WTC11 (cell line): ENCODE results near the gene ZDHHC14.

ENCODE experiments used
- CREB1 ChIP-seq: sonication (generic); formaldehyde crosslinking; IDR thresholded peaks from 2 replicates; pipeline ENCODE4 v1.8.0; 2023; ENCODE audit warnings: mild to moderate bottlenecking, missing genetic modification reagents
- ELF4 ChIP-seq: sonication (generic); formaldehyde crosslinking; IDR thresholded peaks from 2 replicates; pipeline ENCODE4 v1.8.1; 2022; ENCODE audit warnings: low read depth, mild to moderate bottlenecking, moderate library complexity, missing genetic modification reagents
- GABPB1 ChIP-seq: sonication (generic); formaldehyde crosslinking; IDR thresholded peaks from 2 replicates; pipeline ENCODE4 v1.8.1; 2023; ENCODE audit warnings: mild to moderate bottlenecking, missing genetic modification reagents
- RELA ChIP-seq: sonication (generic); formaldehyde crosslinking; IDR thresholded peaks from 2 replicates; pipeline ENCODE4 v1.8.1; 2022; ENCODE audit warnings: missing genetic modification reagents, mild to moderate bottlenecking, borderline replicate concordance
- SP1 ChIP-seq: sonication (generic); formaldehyde crosslinking; conservative IDR thresholded peaks from 2 replicates; pipeline ENCODE4 v1.8.1; 2022; ENCODE audit warnings: missing genetic modification reagents
- TF ChIP-seq, protein P1 (sequence below): fragments of 200-600 bp; IDR thresholded peaks from 2 replicates; pipeline ENCODE4 v1.8.0; 2022; ENCODE audit warnings: antibody characterized with exemption
- TF ChIP-seq, protein P2 (sequence below): fragments of 250-450 bp; sonication (Bioruptor Pico); IDR thresholded peaks from 2 replicates; pipeline ENCODE4 v1.9.0; 2021; ENCODE audit warnings: mild to moderate bottlenecking
- TF ChIP-seq, protein P3 (sequence below): sonication (generic); formaldehyde crosslinking; IDR thresholded peaks from 2 replicates; pipeline ENCODE4 v1.8.1; 2023; ENCODE audit warnings: mild to moderate bottlenecking, missing genetic modification reagents, moderate library complexity

DNA sequence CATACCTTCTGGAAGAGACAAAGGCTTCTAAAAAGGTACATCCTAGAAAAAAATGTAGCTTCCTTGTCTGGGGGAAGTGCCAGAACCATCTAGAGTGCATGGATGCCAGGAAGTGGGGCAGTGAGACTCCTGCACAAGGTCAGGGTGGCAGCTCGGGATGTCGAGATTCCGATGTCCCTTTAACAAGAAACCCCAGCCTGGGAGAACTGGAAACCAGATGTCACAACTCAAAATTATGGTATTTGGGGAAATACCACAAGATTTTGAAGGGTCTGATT, 168.4 kb downstream of the ZDHHC14 start:
- TF ChIP-seq, protein P1, sequence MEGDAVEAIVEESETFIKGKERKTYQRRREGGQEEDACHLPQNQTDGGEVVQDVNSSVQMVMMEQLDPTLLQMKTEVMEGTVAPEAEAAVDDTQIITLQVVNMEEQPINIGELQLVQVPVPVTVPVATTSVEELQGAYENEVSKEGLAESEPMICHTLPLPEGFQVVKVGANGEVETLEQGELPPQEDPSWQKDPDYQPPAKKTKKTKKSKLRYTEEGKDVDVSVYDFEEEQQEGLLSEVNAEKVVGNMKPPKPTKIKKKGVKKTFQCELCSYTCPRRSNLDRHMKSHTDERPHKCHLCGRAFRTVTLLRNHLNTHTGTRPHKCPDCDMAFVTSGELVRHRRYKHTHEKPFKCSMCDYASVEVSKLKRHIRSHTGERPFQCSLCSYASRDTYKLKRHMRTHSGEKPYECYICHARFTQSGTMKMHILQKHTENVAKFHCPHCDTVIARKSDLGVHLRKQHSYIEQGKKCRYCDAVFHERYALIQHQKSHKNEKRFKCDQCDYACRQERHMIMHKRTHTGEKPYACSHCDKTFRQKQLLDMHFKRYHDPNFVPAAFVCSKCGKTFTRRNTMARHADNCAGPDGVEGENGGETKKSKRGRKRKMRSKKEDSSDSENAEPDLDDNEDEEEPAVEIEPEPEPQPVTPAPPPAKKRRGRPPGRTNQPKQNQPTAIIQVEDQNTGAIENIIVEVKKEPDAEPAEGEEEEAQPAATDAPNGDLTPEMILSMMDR: no peak
- TF ChIP-seq ELF4 (no peak), CREB1 (CRISPR knock-in tag) (no peak), RELA (no peak), GABPB1 (CRISPR knock-in tag) (no peak), SP1 (CRISPR knock-in tag) (no peak)
- TF ChIP-seq, protein P2, sequence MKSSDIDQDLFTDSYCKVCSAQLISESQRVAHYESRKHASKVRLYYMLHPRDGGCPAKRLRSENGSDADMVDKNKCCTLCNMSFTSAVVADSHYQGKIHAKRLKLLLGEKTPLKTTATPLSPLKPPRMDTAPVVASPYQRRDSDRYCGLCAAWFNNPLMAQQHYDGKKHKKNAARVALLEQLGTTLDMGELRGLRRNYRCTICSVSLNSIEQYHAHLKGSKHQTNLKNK (CRISPR knock-in tag): no peak
- TF ChIP-seq, protein P3, sequence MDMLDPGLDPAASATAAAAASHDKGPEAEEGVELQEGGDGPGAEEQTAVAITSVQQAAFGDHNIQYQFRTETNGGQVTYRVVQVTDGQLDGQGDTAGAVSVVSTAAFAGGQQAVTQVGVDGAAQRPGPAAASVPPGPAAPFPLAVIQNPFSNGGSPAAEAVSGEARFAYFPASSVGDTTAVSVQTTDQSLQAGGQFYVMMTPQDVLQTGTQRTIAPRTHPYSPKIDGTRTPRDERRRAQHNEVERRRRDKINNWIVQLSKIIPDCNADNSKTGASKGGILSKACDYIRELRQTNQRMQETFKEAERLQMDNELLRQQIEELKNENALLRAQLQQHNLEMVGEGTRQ: no peak
